ENCODE results near the gene C16orf54. TPM values are rescaled to one million over a fixed set of nuclear protein-coding genes. Genes with fewer than 3 reads are reported as not detected.

Gene C16orf54
- total and polyA plus RNA-seq, 9 of the 15 experiments (the other 6 are each of a cell fraction or from before 2014, with no cell fraction given), result 0.09 TPM; not detected in 8

- TF ChIP-seq PTBP1 (IDR thresholded peaks at IDR 0.05; ENCODE audit: low read depth, low read length) (no peak), GABPA (tag; conservative IDR thresholded peaks at IDR 0.05; ENCODE audit: low read depth) (0 out of 2 replicates have a peak, but pooled peaks have one; percentile 19), YY1 (IDR thresholded peaks at IDR 0.05; ENCODE audit: borderline replicate concordance in 1 of 3, control insufficient read depth in 1 of 3, extremely low read depth in 1 of 3, insufficient read depth in 3 of 3, insufficient read length in 1 of 3, insufficient replicate concordance in 2 of 3, low read depth in 1 of 3, low read length in 2 of 3) (peak in 1 of 3 experiments; percentile 67), ZNF436 (CRISPR knock-in tag; IDR thresholded peaks at IDR 0.05) (no peak), NR2C1 (IDR thresholded peaks at IDR 0.05) (peak; percentile 66), NR2C1 (tag; IDR thresholded peaks at IDR 0.05) (peak; percentile 81), RAD21 (CRISPR knock-in tag; conservative IDR thresholded peaks at IDR 0.05 in 1 of 2, IDR thresholded peaks at IDR 0.05 in 1 of 2) (no peak), RFX1 (IDR thresholded peaks at IDR 0.05) (peak; percentile 80), NR4A1 (CRISPR knock-in tag; IDR thresholded peaks at IDR 0.05) (no peak), NR4A1 (tag; IDR thresholded peaks at IDR 0.05) (no peak), GATAD2A (IDR thresholded peaks at IDR 0.05) (no peak), NR2C2 (CRISPR knock-in tag; IDR thresholded peaks at IDR 0.05) (no peak), NR2C2 (tag; IDR thresholded peaks at IDR 0.05) (peak; percentile 79), HNRNPL (IDR thresholded peaks at IDR 0.05; ENCODE audit: low read depth, low read length) (no peak), CUX1 (CRISPR knock-in tag; IDR thresholded peaks at IDR 0.05) (no peak), ZNF583 (CRISPR knock-in tag; IDR thresholded peaks at IDR 0.05) (no peak)
- ChIA-PET CTCF (ENCODE audit: low intra/inter-chr PET ratio) (no interaction called here), POLR2A (interaction anchor here (0.7 to 1.4 kb wide), 2 partner anchors 28 to 113 kb away, joined by 3 read pairs; partner anchors contain the start of gene KIF22)
- no TSS peak for BruUV-seq (replicated peaks)
- Histone ChIP-seq H3K4me3 (no peak overlapping the region), H3K79me2 (ENCODE audit: control insufficient read depth, insufficient read depth, low read length) (no peaks in the 10 kb centered on the region), H2AFZ (ENCODE audit: low read depth, low read length) (peak overlapping the region; percentile 59; the same call in 1 of the 2 replicates), H4K20me1 (replicated peaks; ENCODE audit: control insufficient read depth, insufficient read depth, low read length) (no peaks in the 10 kb centered on the region), H3K9ac (ENCODE audit: insufficient read depth in 1 of 2, low read depth in 2 of 2, low read length in 2 of 2) (no peak overlapping the region), H3K9me3 (replicated peaks; ENCODE audit: control insufficient read depth, insufficient read depth, low read depth, low read length) (no peaks in the 10 kb centered on the region), H3K4me1 (replicated peaks in 1 of 2; ENCODE audit: control insufficient read depth in 2 of 2, insufficient read depth in 2 of 2, low read length in 2 of 2) (peaks cover 6 to 11% of the 10 kb centered on the region in 2 experiments), H3K9me1 (ENCODE audit: control insufficient read depth, insufficient read depth, low read length) (no peaks in the 10 kb centered on the region), H3K36me3 (ENCODE audit: control insufficient read depth, insufficient read depth, low read length) (no peaks in the 10 kb centered on the region), H3K4me2 (ENCODE audit: insufficient read depth, low read length) (no peak overlapping the region; the same call in 1 of the 2 replicates), H3K27ac (ENCODE audit: extremely low read depth, low read depth, low read length) (no peak overlapping the region), H3K27me3 (ENCODE audit: control insufficient read depth in 2 of 2, insufficient read depth in 2 of 2, low read length in 2 of 2) (no peaks in the 10 kb centered on the region)
- in situ Hi-C loops (cut with MboI), result no loop called here
- peak; percentile 51 for ATAC-seq
- intact Hi-C loops (cut with micrococcal nuclease), result no loop called here
- no peak for FAIRE-seq
- WGBS (ENCODE audit: insufficient coverage, low coverage, missing lambda C conversion rate), result 27% methylated on average over 6 of the region's 6 CpGs
- DNase-seq (ENCODE audit: extremely low read depth in 1 of 4, low spot score in 3 of 4), result peak in 1 of 4 experiments; percentile 19
Observed at GRCh38 chr16:29761882-29762281, 16.1 kb upstream of the C16orf54 start.
